ENCODE measurements around the gene NUP93.

NUP93 gene

DNA sequence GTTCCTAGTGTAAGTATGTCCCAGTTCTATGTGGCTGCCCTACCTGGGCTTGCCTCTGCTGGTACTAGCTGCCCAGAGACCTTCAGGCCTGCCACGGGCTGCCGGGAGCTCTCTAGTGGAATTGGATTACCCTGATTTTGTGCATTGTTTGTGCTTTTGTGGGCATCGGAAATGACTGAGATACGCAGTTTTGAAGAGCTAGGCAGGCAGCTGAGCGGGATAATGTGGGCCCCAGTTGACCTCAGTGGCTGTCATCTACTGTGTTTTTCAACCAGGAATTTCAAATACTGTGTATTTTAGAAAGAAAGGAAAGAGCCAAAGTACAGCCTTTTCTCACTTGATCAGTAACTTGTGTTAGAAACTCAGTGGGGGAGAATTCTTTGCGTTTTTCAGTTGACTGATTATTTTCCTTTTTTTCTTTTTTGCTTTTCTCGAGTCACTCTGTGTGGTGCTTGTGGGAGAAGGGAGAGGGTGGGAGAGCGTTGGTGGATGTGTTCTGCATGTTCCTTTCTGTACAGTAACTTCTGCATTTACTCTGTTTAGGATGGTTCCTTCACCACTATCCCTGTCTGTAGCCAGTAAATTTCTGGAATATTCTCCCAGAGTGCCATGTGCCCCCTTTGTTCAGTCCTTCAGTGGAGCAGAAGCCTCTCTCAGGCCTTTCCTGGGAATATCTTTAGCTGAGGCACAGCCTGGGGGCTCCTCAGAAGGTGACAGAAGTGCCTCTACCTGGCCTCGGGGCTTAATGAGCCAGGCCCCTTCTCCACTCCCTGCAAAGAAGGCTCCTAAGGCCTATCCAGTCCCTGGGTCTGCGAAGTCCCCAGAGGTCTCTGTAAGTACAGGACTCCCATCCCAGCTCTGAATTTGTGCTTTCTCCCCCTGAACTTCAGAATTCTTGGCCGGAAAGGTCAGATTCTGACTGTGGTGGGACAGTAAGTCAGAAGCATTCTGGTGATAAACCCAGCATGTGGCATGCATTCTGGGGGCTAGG lies 120.1 kb downstream of the NUP93 start:
- H3K36me3 ChIP-seq (ENCODE audit: control insufficient read depth in 4 of 4, insufficient read depth in 4 of 4, low read length in 3 of 4), result peaks cover 1 to 9% (median 5%) of the 10 kb centered on the region in 4 experiments
- no peaks in the 10 kb centered on the region for H3K9me3 ChIP-seq (ENCODE audit: control extremely low read depth in 1 of 5, control insufficient read depth in 4 of 5, insufficient read depth in 2 of 5, low read depth in 1 of 5, low read length in 4 of 5)
- no peaks in the 10 kb centered on the region for H3K27me3 ChIP-seq (replicated peaks in 2 of 5; ENCODE audit: control insufficient read depth in 4 of 5, insufficient read depth in 5 of 5, low read length in 4 of 5)
- H3K27ac ChIP-seq (ENCODE audit: insufficient read depth in 1 of 2, low read depth in 1 of 2, low read length in 2 of 2, poor library complexity in 1 of 2, severe bottlenecking in 2 of 2), result no peak overlapping the region
- ChIA-PET CTCF (interaction anchor here (0.7 to 4.7 kb wide), 9 partner anchors 8 to 244 kb away, joined by 3 to 37 read pairs (median 3); no protein-coding TSS in a partner anchor), POLR2A (interaction anchor here (0.6 kb wide), 1 partner anchor 19 kb away, joined by 3 read pairs; no protein-coding TSS in a partner anchor)
- 79% methylated on average over 8 of the region's 11 CpGs for WGBS (ENCODE audit: insufficient coverage)
- H3K4me1 ChIP-seq (ENCODE audit: control extremely low read depth in 1 of 4, control insufficient read depth in 4 of 4, insufficient read depth in 4 of 4, low read length in 3 of 4), result peaks cover 4 to 38% (median 31%) of the 10 kb centered on the region in 4 experiments
- no peak overlapping the region for H3K4me3 ChIP-seq (ENCODE audit: control insufficient read depth in 1 of 7, extremely low read depth in 1 of 7, insufficient read depth in 4 of 7, low read depth in 2 of 7, low read length in 6 of 7)
- peak in 1 of 3 donors; percentile 18 for DNase-seq

DNA sequence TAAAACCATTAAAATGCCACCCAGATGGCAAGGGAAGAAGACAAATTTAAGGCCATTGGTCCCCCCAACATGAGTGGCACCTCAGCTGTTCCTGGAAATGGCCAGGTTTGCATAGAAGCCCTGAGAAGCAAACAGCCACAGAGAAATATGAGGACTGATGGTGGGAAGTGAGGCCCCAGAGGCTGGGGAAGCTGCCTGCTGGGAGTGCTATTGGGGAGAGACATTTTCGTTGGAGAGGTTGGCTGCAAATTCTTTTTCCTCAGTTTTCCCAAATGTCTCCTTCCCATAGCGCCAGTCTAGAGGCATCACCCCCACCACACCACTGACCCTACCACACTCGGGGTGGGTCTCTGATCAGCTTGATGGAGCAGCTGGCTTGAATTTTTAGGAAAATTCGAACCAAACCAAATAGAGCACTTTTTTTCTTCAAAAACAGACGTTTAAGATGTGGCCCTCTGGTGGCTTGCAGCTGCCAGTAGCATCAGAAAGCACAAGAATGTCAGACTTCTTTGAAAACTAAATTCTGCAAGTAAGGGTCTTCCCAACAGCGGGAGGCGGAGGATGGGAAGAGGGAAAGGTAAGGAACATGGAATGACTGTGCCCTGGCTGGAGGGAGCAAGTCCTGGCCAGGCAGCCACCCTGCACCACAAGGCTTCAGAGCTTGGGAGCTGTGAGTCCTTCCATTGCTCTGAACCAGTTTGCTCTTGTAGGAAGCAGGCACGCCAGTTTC lies 121.9 kb downstream of the NUP93 start:
- no peaks in the 10 kb centered on the region for H3K36me3 ChIP-seq (ENCODE audit: control insufficient read depth in 4 of 4, insufficient read depth in 4 of 4, low read length in 3 of 4)
- no peaks in the 10 kb centered on the region for H3K9me3 ChIP-seq (ENCODE audit: control extremely low read depth in 1 of 5, control insufficient read depth in 4 of 5, insufficient read depth in 2 of 5, low read depth in 1 of 5, low read length in 4 of 5)
- H3K4me1 ChIP-seq (ENCODE audit: control extremely low read depth in 1 of 4, control insufficient read depth in 4 of 4, insufficient read depth in 4 of 4, low read length in 3 of 4), result peaks cover 4 to 38% (median 31%) of the 10 kb centered on the region in 4 experiments
- no peaks in the 10 kb centered on the region for H3K27me3 ChIP-seq (replicated peaks in 2 of 5; ENCODE audit: control insufficient read depth in 4 of 5, insufficient read depth in 5 of 5, low read length in 4 of 5)
- no peak overlapping the region for H3K4me3 ChIP-seq (ENCODE audit: control insufficient read depth in 1 of 7, extremely low read depth in 1 of 7, insufficient read depth in 4 of 7, low read depth in 2 of 7, low read length in 6 of 7)
- POLR2A ChIA-PET, result interaction anchor here (0.5 kb wide), 1 partner anchor 334 kb away, joined by 6 read pairs; the partner anchor contains the start of genes PSME3IP1 and RSPRY1
- WGBS (ENCODE audit: insufficient coverage), result 65% methylated on average over 7 of the region's 8 CpGs
- no peak overlapping the region for H3K27ac ChIP-seq (ENCODE audit: insufficient read depth in 1 of 2, low read depth in 1 of 2, low read length in 2 of 2, poor library complexity in 1 of 2, severe bottlenecking in 2 of 2)
- CTCF ChIA-PET, result interaction anchor here (0.9 to 4.7 kb wide), 10 partner anchors 8 to 116 kb away, joined by 3 to 37 read pairs (median 5); no protein-coding TSS in a partner anchor
- DNase-seq, result peak in 2 of 3 donors; percentile 49 to 55

DNA sequence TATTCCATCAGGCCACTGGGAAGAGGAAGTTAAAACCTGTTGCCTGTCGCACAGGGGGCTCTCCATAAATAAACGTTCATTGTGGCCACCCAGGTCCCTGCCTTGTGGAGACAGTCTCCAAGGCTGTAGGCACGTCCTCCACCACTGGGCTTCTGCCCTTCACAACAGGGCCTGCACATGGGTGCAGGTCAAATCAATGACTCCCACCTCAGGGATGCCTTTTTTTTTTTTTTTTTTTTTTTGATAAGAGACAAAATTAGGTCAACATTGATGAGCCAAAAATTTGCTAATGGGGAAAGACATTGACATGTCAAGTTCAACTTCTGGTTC lies 122.4 kb downstream of the NUP93 start:
- Histone ChIP-seq H3K4me3 (ENCODE audit: control insufficient read depth in 1 of 7, extremely low read depth in 1 of 7, insufficient read depth in 4 of 7, low read depth in 2 of 7, low read length in 6 of 7) (no peak overlapping the region), H3K27ac (ENCODE audit: insufficient read depth in 1 of 2, low read depth in 1 of 2, low read length in 2 of 2, poor library complexity in 1 of 2, severe bottlenecking in 2 of 2) (no peak overlapping the region), H3K9me3 (ENCODE audit: control extremely low read depth in 1 of 5, control insufficient read depth in 4 of 5, insufficient read depth in 2 of 5, low read depth in 1 of 5, low read length in 4 of 5) (no peaks in the 10 kb centered on the region), H3K27me3 (replicated peaks in 2 of 5; ENCODE audit: control insufficient read depth in 4 of 5, insufficient read depth in 5 of 5, low read length in 4 of 5) (no peaks in the 10 kb centered on the region), H3K36me3 (ENCODE audit: control insufficient read depth in 4 of 4, insufficient read depth in 4 of 4, low read length in 3 of 4) (no peaks in the 10 kb centered on the region), H3K4me1 (ENCODE audit: control extremely low read depth in 1 of 4, control insufficient read depth in 4 of 4, insufficient read depth in 4 of 4, low read length in 3 of 4) (peaks cover 4 to 37% (median 31%) of the 10 kb centered on the region in 4 experiments)
- WGBS (ENCODE audit: insufficient coverage), result 38% methylated on average over 3 of the region's 3 CpGs
- ChIA-PET CTCF (interaction anchor here (1.0 to 4.7 kb wide), 8 partner anchors 10 to 115 kb away, joined by 3 to 37 read pairs (median 8); no protein-coding TSS in a partner anchor), POLR2A (no interaction called here)
- peak in 2 of 3 donors; percentile 42 to 54 for DNase-seq

DNA sequence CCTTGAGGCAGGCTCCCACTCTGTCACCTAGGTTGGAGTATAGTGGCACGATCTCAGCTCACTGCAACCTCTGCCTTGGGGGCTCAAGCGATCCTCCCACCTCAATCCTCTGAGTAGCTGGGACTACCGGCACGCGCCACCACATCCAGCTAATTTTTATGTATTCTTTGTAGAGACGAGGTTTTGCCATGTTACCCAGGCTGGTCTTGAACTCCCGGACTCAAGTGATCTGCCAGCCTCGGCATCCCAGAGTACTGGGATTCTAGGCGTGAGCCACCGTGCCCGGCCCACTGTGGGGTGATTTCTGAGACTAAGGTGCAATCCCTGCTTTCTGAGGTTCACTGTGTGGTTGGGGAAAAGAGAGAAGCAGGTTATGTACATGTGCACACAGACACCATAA lies 123.0 kb downstream of the NUP93 start:
- DNase-seq, result no peak
- Histone ChIP-seq H3K27ac (ENCODE audit: insufficient read depth in 1 of 2, low read depth in 1 of 2, low read length in 2 of 2, poor library complexity in 1 of 2, severe bottlenecking in 2 of 2) (no peak overlapping the region), H3K9me3 (ENCODE audit: control extremely low read depth in 1 of 5, control insufficient read depth in 4 of 5, insufficient read depth in 2 of 5, low read depth in 1 of 5, low read length in 4 of 5) (no peaks in the 10 kb centered on the region), H3K27me3 (replicated peaks in 2 of 5; ENCODE audit: control insufficient read depth in 4 of 5, insufficient read depth in 5 of 5, low read length in 4 of 5) (no peaks in the 10 kb centered on the region), H3K36me3 (ENCODE audit: control insufficient read depth in 4 of 4, insufficient read depth in 4 of 4, low read length in 3 of 4) (no peaks in the 10 kb centered on the region), H3K4me1 (ENCODE audit: control extremely low read depth in 1 of 4, control insufficient read depth in 4 of 4, insufficient read depth in 4 of 4, low read length in 3 of 4) (peaks cover 4 to 31% (median 26%) of the 10 kb centered on the region in 4 experiments), H3K4me3 (ENCODE audit: control insufficient read depth in 1 of 7, extremely low read depth in 1 of 7, insufficient read depth in 4 of 7, low read depth in 2 of 7, low read length in 6 of 7) (no peak overlapping the region)
- ChIA-PET CTCF (interaction anchor here (0.7 to 4.7 kb wide), 7 partner anchors 10 to 407 kb away, joined by 3 to 37 read pairs (median 9); no protein-coding TSS in a partner anchor), POLR2A (no interaction called here)
- WGBS (ENCODE audit: insufficient coverage), result 100% methylated on average over 5 of the region's 11 CpGs

DNA sequence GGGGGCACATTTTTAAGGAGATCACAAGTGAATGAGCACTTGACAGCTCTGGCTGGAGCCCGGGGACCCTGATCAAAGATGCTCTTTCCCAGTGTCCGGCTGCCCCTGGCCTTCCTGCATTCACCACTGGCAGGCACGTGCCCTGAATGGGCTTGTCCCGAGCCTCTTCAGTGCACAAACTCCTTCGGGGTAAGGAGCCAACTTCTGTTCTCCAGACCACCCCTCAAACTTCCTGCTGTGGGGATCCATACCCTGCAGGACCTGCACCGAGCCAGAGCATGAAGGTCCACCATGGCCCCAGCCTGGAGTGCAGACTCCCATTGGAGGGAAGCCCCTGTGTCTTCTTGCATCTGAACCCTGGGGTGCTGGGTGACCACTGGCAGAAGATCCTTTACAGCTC lies 125.3 kb downstream of the NUP93 start:
- H3K27ac ChIP-seq (ENCODE audit: insufficient read depth in 1 of 2, low read depth in 1 of 2, low read length in 2 of 2, poor library complexity in 1 of 2, severe bottlenecking in 2 of 2), result no peak overlapping the region
- CTCF ChIA-PET, result interaction anchor here (0.8 to 1.7 kb wide), 3 partner anchors 18 to 62 kb away, joined by 3 to 8 read pairs (median 4); no protein-coding TSS in a partner anchor
- H3K4me3 ChIP-seq (ENCODE audit: control insufficient read depth in 1 of 7, extremely low read depth in 1 of 7, insufficient read depth in 4 of 7, low read depth in 2 of 7, low read length in 6 of 7), result no peak overlapping the region
- no peaks in the 10 kb centered on the region for H3K27me3 ChIP-seq (replicated peaks in 2 of 5; ENCODE audit: control insufficient read depth in 4 of 5, insufficient read depth in 5 of 5, low read length in 4 of 5)
- H3K4me1 ChIP-seq (ENCODE audit: control extremely low read depth in 1 of 4, control insufficient read depth in 4 of 4, insufficient read depth in 4 of 4, low read length in 3 of 4), result peaks cover under 1 to 23% (median 18%) of the 10 kb centered on the region in 4 experiments
- no peaks in the 10 kb centered on the region for H3K9me3 ChIP-seq (ENCODE audit: control extremely low read depth in 1 of 5, control insufficient read depth in 4 of 5, insufficient read depth in 2 of 5, low read depth in 1 of 5, low read length in 4 of 5)
- 91% methylated on average over 6 of the region's 6 CpGs for WGBS (ENCODE audit: insufficient coverage)
- H3K36me3 ChIP-seq (ENCODE audit: control insufficient read depth in 4 of 4, insufficient read depth in 4 of 4, low read length in 3 of 4), result no peaks in the 10 kb centered on the region
- POLR2A ChIA-PET, result no interaction called here
- DNase-seq, result no peak

DNA sequence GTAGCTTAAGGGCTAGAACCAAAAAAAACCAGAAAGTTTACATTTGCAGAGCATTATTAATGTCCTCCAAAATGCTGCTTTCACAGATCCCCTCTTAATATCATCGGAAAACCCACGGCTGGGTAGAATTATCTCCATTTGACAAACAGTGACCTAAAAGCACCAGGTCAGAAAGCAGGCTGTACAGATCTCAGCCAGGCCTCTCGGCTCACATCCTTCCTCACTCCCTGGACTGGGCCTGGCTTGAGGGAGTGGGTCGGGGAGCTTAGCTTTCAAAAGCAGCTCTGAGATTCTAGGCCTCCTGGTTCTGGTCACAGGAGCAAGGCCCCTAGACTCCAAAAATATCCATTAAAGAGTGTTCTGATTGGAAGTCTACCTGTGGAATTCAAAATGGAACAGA lies 126.0 kb downstream of the NUP93 start:
- POLR2A ChIA-PET, result no interaction called here
- DNase-seq, result no peak

More for the DNA sequence above, 126.0 kb downstream of the NUP93 start:
- Histone ChIP-seq H3K27ac (ENCODE audit: insufficient read depth in 1 of 2, low read depth in 1 of 2, low read length in 2 of 2, poor library complexity in 1 of 2, severe bottlenecking in 2 of 2) (no peak overlapping the region), H3K36me3 (ENCODE audit: control insufficient read depth in 4 of 4, insufficient read depth in 4 of 4, low read length in 3 of 4) (no peaks in the 10 kb centered on the region), H3K27me3 (replicated peaks in 2 of 5; ENCODE audit: control insufficient read depth in 4 of 5, insufficient read depth in 5 of 5, low read length in 4 of 5) (no peaks in the 10 kb centered on the region), H3K4me1 (ENCODE audit: control extremely low read depth in 1 of 4, control insufficient read depth in 4 of 4, insufficient read depth in 4 of 4, low read length in 3 of 4) (peaks cover 7 to 26% (median 24%) of the 10 kb centered on the region in 4 experiments), H3K9me3 (ENCODE audit: control extremely low read depth in 1 of 5, control insufficient read depth in 4 of 5, insufficient read depth in 2 of 5, low read depth in 1 of 5, low read length in 4 of 5) (no peaks in the 10 kb centered on the region), H3K4me3 (ENCODE audit: control insufficient read depth in 1 of 7, extremely low read depth in 1 of 7, insufficient read depth in 4 of 7, low read depth in 2 of 7, low read length in 6 of 7) (no peak overlapping the region)
- WGBS (ENCODE audit: insufficient coverage), result 71% methylated on average over 4 of the region's 4 CpGs
- CTCF ChIA-PET, result interaction anchor here (0.5 to 1.6 kb wide), 6 partner anchors 8 to 1836 kb away, joined by 3 to 8 read pairs (median 4); no protein-coding TSS in a partner anchor

All from common myeloid progenitor, CD34-positive (primary cell).